SU-DHL-6 (cell line): ENCODE measurements around the gene DROSHA.

Experiments used
- H2AFZ ChIP-seq: fragments of 200-600 bp; sonication (generic); 2 replicates; pipeline ENCODE4 v1.6.1; 2014; ENCODE audit warnings: low read depth, mild to moderate bottlenecking, moderate library complexity, mixed read lengths, antibody characterized with exemption, low read length; ENCODE audit not compliant: severe bottlenecking
- H3F3A ChIP-seq: fragments of 200-600 bp; shearing (Covaris generic); 2 replicates; pipeline ENCODE4 v1.6.0; 2016; ENCODE audit warnings: antibody characterized with exemption, mild to moderate bottlenecking; ENCODE audit not compliant: insufficient read depth
- H3K27ac ChIP-seq: fragments of 200-600 bp; sonication (generic); 2 replicates; pipeline ENCODE4 v1.5.1; 2016; ENCODE audit warnings: low read depth, mild to moderate bottlenecking, low read length, moderate library complexity, mixed read lengths
- H3K27me3 ChIP-seq: fragments of 200-600 bp; sonication (generic), shearing (Covaris generic); 2 replicates; pipeline ENCODE4 v1.6.0; 2014; ENCODE audit warnings: mild to moderate bottlenecking, low read length
- H3K36me3 ChIP-seq: fragments of 200-600 bp; sonication (generic); 2 replicates; pipeline ENCODE4 v1.6.1; 2014; ENCODE audit warnings: mild to moderate bottlenecking, low read length, mixed read lengths
- H3K4me2 ChIP-seq: fragments of 300-600, 200-600 bp; shearing (Covaris generic), sonication (generic); 2 replicates; pipeline ENCODE4 v1.6.0; 2014; ENCODE audit warnings: low read length, low read depth, mild to moderate bottlenecking; ENCODE audit not compliant: poor library complexity, severe bottlenecking
- H3K4me3 ChIP-seq: fragments of 200-600 bp; sonication (generic); 2 replicates; pipeline ENCODE4 v1.5.1; 2014; ENCODE audit warnings: antibody characterized with exemption, low read length, mild to moderate bottlenecking, mixed read lengths; ENCODE audit not compliant: insufficient read depth, poor library complexity, severe bottlenecking
- H3K79me2 ChIP-seq: fragments of 200-600 bp; sonication (generic); 2 replicates; pipeline ENCODE4 v1.6.1; 2014; ENCODE audit warnings: mild to moderate bottlenecking, low read length, moderate library complexity; ENCODE audit not compliant: insufficient read depth
- H3K9ac ChIP-seq: fragments of 200-600 bp; sonication (generic); 2 replicates; pipeline ENCODE4 v1.7.0; 2014; ENCODE audit warnings: mild to moderate bottlenecking, low read length
- H3K9me2 ChIP-seq: fragments of 200-600 bp; sonication (generic); replicated peaks from 2 replicates; pipeline ENCODE4 v1.6.1; 2014; ENCODE audit warnings: low read length; ENCODE audit not compliant: insufficient read depth
- H3K9me3 ChIP-seq: fragments of 200-600 bp; sonication (generic); 2 replicates; pipeline ENCODE4 v1.6.1; 2014; ENCODE audit warnings: low read length, mixed read lengths; ENCODE audit not compliant: insufficient read depth
- H4K20me1 ChIP-seq: fragments of 200-600 bp; sonication (generic); 2 replicates; pipeline ENCODE4 v1.6.1; 2014; ENCODE audit warnings: low read depth, mild to moderate bottlenecking, antibody characterized with exemption, low read length, moderate library complexity, mixed read lengths
- EZH2phosphoT487 ChIP-seq: fragments of 200-600 bp; sonication (generic), shearing (Covaris generic); conservative IDR thresholded peaks from 2 replicates; pipeline ENCODE4 v1.6.1; 2018; ENCODE audit warnings: mild to moderate bottlenecking, antibody characterized with exemption, low read length, moderate library complexity, mixed read lengths
- TF ChIP-seq, protein P1 (sequence below): fragments of 200-600 bp; sonication (generic); IDR thresholded peaks from one replicate; pipeline ENCODE4 v1.5.1; 2017; ENCODE audit warnings: antibody characterized with exemption, mild to moderate bottlenecking, low read length, moderate library complexity; ENCODE audit not compliant: insufficient read depth, poor library complexity, severe bottlenecking

Gene DROSHA

DNA sequence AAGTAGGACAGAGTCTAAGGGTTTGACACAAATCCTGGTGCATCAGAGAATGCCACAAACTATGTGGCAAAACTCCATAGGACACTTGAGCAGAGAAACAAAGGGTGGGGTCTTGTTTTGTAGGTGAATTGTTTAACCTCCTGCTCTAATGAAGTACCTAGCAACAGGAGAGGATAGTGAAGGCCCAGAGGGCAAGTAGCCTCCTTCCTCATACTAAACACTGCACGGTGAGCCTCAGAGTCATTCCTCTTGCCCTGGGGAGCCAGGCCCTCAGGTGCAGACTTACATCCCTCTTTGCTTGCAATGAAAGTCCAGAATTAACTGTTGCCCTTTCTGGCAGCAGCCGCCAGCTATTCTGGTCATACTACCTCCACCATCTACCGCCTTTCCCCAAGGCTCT, 166.1 kb downstream of the DROSHA start:
- H3F3A ChIP-seq, result no peaks in the 10 kb centered on the region
- TF ChIP-seq, protein P1, sequence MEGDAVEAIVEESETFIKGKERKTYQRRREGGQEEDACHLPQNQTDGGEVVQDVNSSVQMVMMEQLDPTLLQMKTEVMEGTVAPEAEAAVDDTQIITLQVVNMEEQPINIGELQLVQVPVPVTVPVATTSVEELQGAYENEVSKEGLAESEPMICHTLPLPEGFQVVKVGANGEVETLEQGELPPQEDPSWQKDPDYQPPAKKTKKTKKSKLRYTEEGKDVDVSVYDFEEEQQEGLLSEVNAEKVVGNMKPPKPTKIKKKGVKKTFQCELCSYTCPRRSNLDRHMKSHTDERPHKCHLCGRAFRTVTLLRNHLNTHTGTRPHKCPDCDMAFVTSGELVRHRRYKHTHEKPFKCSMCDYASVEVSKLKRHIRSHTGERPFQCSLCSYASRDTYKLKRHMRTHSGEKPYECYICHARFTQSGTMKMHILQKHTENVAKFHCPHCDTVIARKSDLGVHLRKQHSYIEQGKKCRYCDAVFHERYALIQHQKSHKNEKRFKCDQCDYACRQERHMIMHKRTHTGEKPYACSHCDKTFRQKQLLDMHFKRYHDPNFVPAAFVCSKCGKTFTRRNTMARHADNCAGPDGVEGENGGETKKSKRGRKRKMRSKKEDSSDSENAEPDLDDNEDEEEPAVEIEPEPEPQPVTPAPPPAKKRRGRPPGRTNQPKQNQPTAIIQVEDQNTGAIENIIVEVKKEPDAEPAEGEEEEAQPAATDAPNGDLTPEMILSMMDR, result no peak
- no peak for TF ChIP-seq EZH2phosphoT487
- H3K27ac ChIP-seq, result no peak overlapping the region
- no peak overlapping the region for H2AFZ ChIP-seq
- H3K36me3 ChIP-seq, result no peaks in the 10 kb centered on the region
- no peaks in the 10 kb centered on the region for H3K79me2 ChIP-seq
- no peak overlapping the region for H3K4me2 ChIP-seq
- H3K4me3 ChIP-seq, result no peak overlapping the region
- no peaks in the 10 kb centered on the region for H3K9me2 ChIP-seq
- H4K20me1 ChIP-seq, result no peaks in the 10 kb centered on the region
- no peak overlapping the region for H3K9ac ChIP-seq
- no peaks in the 10 kb centered on the region; the same call in 1 of the 2 replicates for H3K9me3 ChIP-seq
- H3K27me3 ChIP-seq, result no peaks in the 10 kb centered on the region

DNA sequence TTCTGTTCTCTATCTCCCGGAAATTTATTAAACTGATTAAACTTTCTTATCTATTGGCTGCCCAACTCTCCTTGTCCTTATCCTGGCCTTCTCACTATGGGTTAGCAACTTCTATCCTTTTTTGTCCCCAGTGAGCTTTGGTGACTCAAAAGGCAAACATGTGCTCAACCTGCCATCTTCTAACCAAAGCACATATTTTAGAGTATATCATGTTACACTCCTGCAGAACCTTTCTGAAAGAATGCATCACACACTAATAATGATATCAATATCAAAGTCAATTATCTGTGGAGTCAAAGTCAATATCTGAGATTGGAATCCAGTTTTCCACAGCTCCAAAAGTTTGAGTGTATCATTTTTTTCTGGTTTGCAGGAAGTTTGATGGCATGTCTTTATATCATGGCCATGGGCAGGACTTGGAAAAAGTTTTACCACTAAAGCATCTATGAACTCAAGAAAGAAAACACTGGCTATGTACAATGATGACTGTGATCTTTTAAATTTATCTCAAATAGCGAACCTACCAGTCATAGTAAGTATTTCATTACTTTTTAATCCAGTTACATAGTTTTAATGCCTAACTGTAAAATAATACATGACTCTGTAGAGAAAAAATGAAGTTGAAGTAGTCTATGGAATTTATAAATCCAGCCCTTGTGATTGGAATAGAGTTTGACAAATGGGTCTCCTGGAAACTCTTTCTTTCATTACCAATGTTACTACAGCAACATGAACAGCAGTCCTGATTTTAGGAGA, 166.8 kb downstream of the DROSHA start:
- no peak overlapping the region for H3K27ac ChIP-seq
- no peaks in the 10 kb centered on the region for H4K20me1 ChIP-seq
- TF ChIP-seq, protein P1, result no peak
- no peak for TF ChIP-seq EZH2phosphoT487
- no peak overlapping the region for H3K4me3 ChIP-seq
- H3K9ac ChIP-seq, result no peak overlapping the region
- H3K4me2 ChIP-seq, result no peak overlapping the region
- H3K79me2 ChIP-seq, result no peaks in the 10 kb centered on the region
- H3K36me3 ChIP-seq, result no peaks in the 10 kb centered on the region
- H3K9me2 ChIP-seq, result no peaks in the 10 kb centered on the region
- no peaks in the 10 kb centered on the region for H3F3A ChIP-seq
- no peaks in the 10 kb centered on the region for H3K27me3 ChIP-seq
- H3K9me3 ChIP-seq, result no peaks in the 10 kb centered on the region; the same call in 1 of the 2 replicates
- no peak overlapping the region for H2AFZ ChIP-seq

DNA sequence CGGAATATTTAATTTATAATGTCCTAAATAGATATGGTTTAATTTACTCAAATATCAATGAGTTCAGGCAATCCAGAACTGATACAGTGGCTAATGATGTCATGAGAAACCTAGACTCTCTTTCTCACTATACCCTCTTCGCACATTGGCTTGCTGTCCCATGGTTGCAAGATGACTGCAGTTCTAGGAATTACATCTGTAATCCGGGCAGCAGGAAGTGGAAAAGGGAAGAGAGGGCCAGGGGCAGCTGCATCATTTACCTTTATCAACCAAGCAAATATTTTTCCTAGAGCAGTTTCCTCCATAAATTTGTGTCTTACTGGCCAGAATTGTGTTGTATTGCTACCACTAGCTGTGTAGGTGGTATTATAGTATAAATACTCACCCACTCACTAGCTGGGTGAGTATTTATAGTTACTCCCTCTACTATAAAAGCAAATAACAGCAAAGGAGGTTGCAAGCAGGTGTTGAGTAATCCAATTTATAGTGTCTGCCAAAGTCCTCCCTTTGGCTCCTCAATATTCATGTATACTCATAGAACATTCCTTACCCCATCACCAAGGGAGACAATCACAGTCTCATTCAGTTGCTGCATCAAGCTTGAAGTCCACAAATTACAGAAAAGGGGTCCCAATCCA, 168.8 kb downstream of the DROSHA start:
- no peaks in the 10 kb centered on the region for H3K79me2 ChIP-seq
- TF ChIP-seq, protein P1, result no peak
- TF ChIP-seq EZH2phosphoT487, result no peak
- H3K9me3 ChIP-seq, result no peaks in the 10 kb centered on the region; the same call in 1 of the 2 replicates
- no peak overlapping the region for H2AFZ ChIP-seq
- no peaks in the 10 kb centered on the region for H3K36me3 ChIP-seq
- no peaks in the 10 kb centered on the region for H3K9me2 ChIP-seq
- no peak overlapping the region for H3K4me2 ChIP-seq
- no peak overlapping the region for H3K27ac ChIP-seq
- H3K9ac ChIP-seq, result no peak overlapping the region
- no peaks in the 10 kb centered on the region for H3F3A ChIP-seq
- H3K27me3 ChIP-seq, result no peaks in the 10 kb centered on the region
- H4K20me1 ChIP-seq, result no peaks in the 10 kb centered on the region
- H3K4me3 ChIP-seq, result no peak overlapping the region
